K562 (cell line): Measurements from ENCODE around the gene ANKRD44. TPM values are rescaled to one million over a fixed set of nuclear protein-coding genes. Genes with fewer than 3 reads are reported as not detected.
A peak's percentile ranks its signal among the peaks of the same experiment; 100 is the strongest.

ENCODE experiments used
- ATAC-seq: fragments of 200-7000 bp; cut with Tn5 transposase; 3 replicates; pipeline ENCODE4 v1.9.1; 2020; ENCODE audit warnings: moderate library complexity
- BruUV-seq: library from RNA; stranded (reverse); fragments of 400-500 nt; replicated peaks from 2 replicates; lab custom pipeline; 2021; lab: Mats Ljungman, UMichigan
- CTCF ChIA-PET: fragments of 300-600 bp; formaldehyde crosslinking; extraction: SDS; loops from one replicate; lab custom pipeline; 2021; ENCODE audit warnings: low intra/inter-chr PET ratio; lab: Yijun Ruan, JAX
- POLR2A ChIA-PET: fragments of 300-600, 350-650 bp; sonication (Branson Sonifier 250); formaldehyde crosslinking; extraction: SDS; loops from one replicate; lab custom pipeline; 2021; ENCODE audit warnings: antibody characterized with exemption, inconsistent platforms; lab: Yijun Ruan, JAX
- DNase-seq, 4 experiments: peaks; one replicate each; pipeline versions ENCODE4 v3.0.0 to v3.0.0-alpha.2; 2011 to 2018; ENCODE audit warnings: low spot score in 3 of 4, mixed read lengths in 3 of 4; ENCODE audit errors: extremely low read depth in 1 of 4
- FAIRE-seq: peaks from 2 replicates; lab custom pipeline; 2011; peaks lifted over from hg19 to GRCh38; lab: Jason Lieb, UNC
- H2AFZ ChIP-seq: 2 replicates; pipeline ENCODE4 v1.6.0; 2011; ENCODE audit warnings: low read depth, low read length, control low read depth, inconsistent platforms
- H3K27ac ChIP-seq: fragments of 200-600 bp; 3 replicates; pipeline ENCODE4 v1.8.0; 2011; ENCODE audit warnings: low read depth, mild to moderate bottlenecking, control low read depth, inconsistent platforms, low read length, moderate library complexity, mixed read lengths; ENCODE audit errors: extremely low read depth
- H3K27me3 ChIP-seq, 2 experiments: fragments of 300-600 bp in 1 of 2; 2 replicates in 1 of 2; 3 replicates in 1 of 2; pipeline versions ENCODE4 v1.6.0 to v1.8.0; 2011; ENCODE audit warnings: inconsistent platforms in 2 of 2, low read length in 2 of 2, mild to moderate bottlenecking in 1 of 2, mixed read lengths in 1 of 2, moderate library complexity in 1 of 2; ENCODE audit not compliant: control insufficient read depth in 2 of 2, insufficient read depth in 2 of 2
- H3K36me3 ChIP-seq: fragments of 300-600 bp; 3 replicates; pipeline ENCODE4 v1.8.0; 2011; ENCODE audit warnings: mild to moderate bottlenecking, low read length, inconsistent platforms; ENCODE audit not compliant: control insufficient read depth, insufficient read depth
- H3K4me1 ChIP-seq, 2 experiments: fragments of 200-600 bp in 1 of 2; replicated peaks in 1 of 2; 2 replicates in 1 of 2; 3 replicates in 1 of 2; pipeline versions ENCODE4 v1.5.1 to v1.8.0; 2011; ENCODE audit warnings: inconsistent platforms in 2 of 2, low read length in 2 of 2, mild to moderate bottlenecking in 1 of 2, mixed read lengths in 1 of 2, moderate library complexity in 1 of 2; ENCODE audit not compliant: control insufficient read depth in 2 of 2, insufficient read depth in 2 of 2
- H3K4me2 ChIP-seq: 2 replicates; pipeline ENCODE4 v1.6.1; 2011; ENCODE audit warnings: low read length, control low read depth, inconsistent platforms, mixed read lengths; ENCODE audit not compliant: insufficient read depth
- H3K4me3 ChIP-seq: fragments of 200-600 bp; sonication (generic), shearing (Covaris generic); 2 replicates; pipeline ENCODE4 v1.5.1; 2016; ENCODE audit warnings: control low read depth, inconsistent platforms
- H3K79me2 ChIP-seq: fragments of 200-600 bp; 3 replicates; pipeline ENCODE4 v1.8.0; 2011; ENCODE audit warnings: low read length, inconsistent platforms; ENCODE audit not compliant: control insufficient read depth, insufficient read depth
- H3K9ac ChIP-seq, 2 experiments: 2 replicates each; pipeline versions ENCODE4 v1.6.0 to v1.6.1; 2011; ENCODE audit warnings: low read depth in 2 of 2, low read length in 2 of 2, control low read depth in 1 of 2, inconsistent platforms in 1 of 2, mild to moderate bottlenecking in 1 of 2, mixed read lengths in 1 of 2; ENCODE audit not compliant: insufficient read depth in 1 of 2
- H3K9me1 ChIP-seq: one replicate; pipeline ENCODE4 v1.6.0; 2011; ENCODE audit warnings: inconsistent platforms, mild to moderate bottlenecking, low read length, moderate library complexity; ENCODE audit not compliant: control insufficient read depth, insufficient read depth
- H3K9me3 ChIP-seq: replicated peaks from 2 replicates; pipeline ENCODE4 v1.5.1; 2011; ENCODE audit warnings: low read depth, low read length, inconsistent platforms; ENCODE audit not compliant: control insufficient read depth, insufficient read depth
- H4K20me1 ChIP-seq: replicated peaks from 2 replicates; pipeline ENCODE4 v1.6.1; 2011; ENCODE audit warnings: low read length, inconsistent platforms, mixed read lengths; ENCODE audit not compliant: control insufficient read depth, insufficient read depth
- ETV1 ChIP-seq: fragments of 450-650 bp; conservative IDR thresholded peaks from 2 replicates; pipeline ENCODE4 v1.6.1; 2016; ENCODE audit warnings: missing genetic modification characterization, control low read depth, low read depth, missing compliant biosample characterization
- NELFE ChIP-seq: IDR thresholded peaks from 2 replicates; pipeline ENCODE4 v1.6.1; 2011; ENCODE audit warnings: mild to moderate bottlenecking; ENCODE audit not compliant: insufficient read depth, insufficient read length
- VEZF1 ChIP-seq: fragments of 200-800 bp; sonication (Bioruptor generic); IDR thresholded peaks from 2 replicates; pipeline ENCODE4 v1.6.1; 2017; ENCODE audit warnings: missing genetic modification characterization, missing compliant biosample characterization
- WGBS: fragments of 100-300 bp; shearing (Covaris generic); methylation state at CpG from one replicate; pipeline ENCODE4 v1.1.6; 2016; ENCODE audit warnings: low coverage, mixed read lengths; ENCODE audit not compliant: insufficient coverage; ENCODE audit errors: missing lambda C conversion rate; 5-methylcytosine and 5-hydroxymethylcytosine counted together
- in situ Hi-C: fragments of 300-500 bp; cut with MboI; formaldehyde crosslinking; loops from 4 replicates; pipeline ENCODE4 v1.15.0; 2018; ENCODE audit warnings: inconsistent platforms, mixed read lengths
- intact Hi-C: fragments of 100-400 bp; cut with micrococcal nuclease; formaldehyde crosslinking; loops from 2 replicates; pipeline ENCODE4 v1.14.2; 2022
- polyA plus RNA-seq, 8 experiments: library from polyadenylated mRNA; depleted of rRNA in 4 of 8; stranded (reverse) in 5 of 8; unstranded in 3 of 8; fragments of >200 nt; fragmentation: Nextera tagmentation in 2 of 8; fragmentation: Illumina TruSeq in 1 of 8; extraction: Ambion mirVana in 2 of 8; extraction: Trizol in 1 of 8; gene quantifications; 2 replicates each; pipeline versions ENCODE4 v1.2.1 to v1.2.3, GENCODE V29; 2011 to 2014; ENCODE audit warnings: inconsistent platforms in 1 of 8, missing spikeins in 1 of 8
- total RNA-seq, 7 experiments: library from RNA; depleted of rRNA in 6 of 7; stranded (reverse); fragments of >200 nt in 6 of 7; fragmentation: Illumina TruSeq in 2 of 7; extraction: Trizol in 2 of 7; gene quantifications; 2 replicates each; pipeline versions ENCODE4 v1.2.1 to v1.2.3, GENCODE V29; 2011 to 2021; ENCODE audit warnings: low replicate concordance in 1 of 7

The ANKRD44 gene
- total and polyA plus RNA-seq, 9 of the 15 experiments (the other 6 are each of a cell fraction or from before 2014, with no cell fraction given), result 0.03 to 0.64 (median 0.07) TPM; not detected in 3

- no peak overlapping the region for H3K27ac ChIP-seq
Measured at GRCh38 chr2:197237291-197238042, 73.1 kb downstream of the ANKRD44 start.

More at GRCh38 chr2:197237291-197238042, 73.1 kb downstream of the ANKRD44 start:
- CTCF ChIA-PET, result no interaction called here
- H2AFZ ChIP-seq, result no peak overlapping the region
- no peak for FAIRE-seq
- 3% methylated on average over 8 of the region's 8 CpGs for WGBS
- H4K20me1 ChIP-seq, result no peaks in the 10 kb centered on the region
- no peaks in the 10 kb centered on the region for H3K9me3 ChIP-seq
- no peak overlapping the region for H3K4me2 ChIP-seq
- no peaks in the 10 kb centered on the region; a peak in 2 of 5 replicates for H3K27me3 ChIP-seq
- no peak for TF ChIP-seq NELFE
- 0 out of 2 replicates have a peak, but pooled peaks have one; percentile 11 for TF ChIP-seq ETV1 (tag)
- TF ChIP-seq VEZF1 (CRISPR knock-in tag), result no peak
- no peaks in the 10 kb centered on the region for H3K9me1 ChIP-seq
- no peaks in the 10 kb centered on the region for H3K36me3 ChIP-seq
- BruUV-seq, result no TSS peak
- H3K79me2 ChIP-seq, result no peaks in the 10 kb centered on the region
- DNase-seq, result no peak
- in situ Hi-C loops, result no loop called here
- no peak overlapping the region for H3K9ac ChIP-seq
- intact Hi-C loops, result no loop called here
- no peak overlapping the region for H3K4me3 ChIP-seq
- no peak for ATAC-seq
- H3K4me1 ChIP-seq, result no peaks in the 10 kb centered on the region; a peak in 1 of 5 replicates
- POLR2A ChIA-PET, result no interaction called here
